ENCODE measurements around the gene TCFL5.

TCFL5 gene

DNA sequence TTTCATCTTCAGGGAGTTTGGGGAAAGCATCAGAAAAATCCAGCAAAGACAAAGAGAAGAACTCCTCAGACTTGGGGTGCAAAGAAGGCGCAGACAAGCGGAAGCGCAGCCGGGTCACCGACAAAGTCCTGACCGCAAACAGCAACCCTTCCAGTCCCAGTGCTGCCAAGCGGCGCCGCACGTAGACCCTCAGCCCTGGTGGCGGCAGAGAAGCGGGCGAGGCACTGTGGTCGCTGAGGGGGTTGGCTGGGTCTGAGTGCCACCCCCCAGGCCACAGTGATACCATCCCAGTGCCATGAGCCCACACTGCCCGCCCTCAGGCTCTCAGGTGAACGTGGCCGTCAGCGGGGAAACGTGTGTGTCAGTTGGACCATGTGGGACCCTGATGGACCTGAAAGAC lies 62.2 kb downstream of the TCFL5 start:
- Histone ChIP-seq H3K9ac (ENCODE audit: low read depth, low read length) (no peak overlapping the region), H3K79me2 (ENCODE audit: insufficient read depth, low read length) (peaks cover 26% of the 10 kb centered on the region), H3K4me1 (ENCODE audit: insufficient read depth, low read length) (peaks cover 40% of the 10 kb centered on the region), H3K36me3 (ENCODE audit: insufficient read depth, low read length) (peaks cover 47% of the 10 kb centered on the region), H3K27me3 (ENCODE audit: insufficient read depth, low read length, poor library complexity) (no peaks in the 10 kb centered on the region), H3K4me2 (ENCODE audit: insufficient read depth, low read length) (no peak overlapping the region), H4K20me1 (ENCODE audit: insufficient read depth, low read length) (peaks cover 30% of the 10 kb centered on the region), H3K9me3 (ENCODE audit: insufficient read depth, low read length, severe bottlenecking) (no peaks in the 10 kb centered on the region), H3K4me3 (ENCODE audit: low read depth in 1 of 2, low read length in 2 of 2) (no peak overlapping the region), H3K27ac (ENCODE audit: low read length) (no peak overlapping the region), H2AFZ (ENCODE audit: low read depth, low read length) (no peak overlapping the region)
- ATAC-seq (ENCODE audit: insufficient read depth, low read depth) = no peak
- no peak for DNase-seq
- TF ChIP-seq, protein P1, sequence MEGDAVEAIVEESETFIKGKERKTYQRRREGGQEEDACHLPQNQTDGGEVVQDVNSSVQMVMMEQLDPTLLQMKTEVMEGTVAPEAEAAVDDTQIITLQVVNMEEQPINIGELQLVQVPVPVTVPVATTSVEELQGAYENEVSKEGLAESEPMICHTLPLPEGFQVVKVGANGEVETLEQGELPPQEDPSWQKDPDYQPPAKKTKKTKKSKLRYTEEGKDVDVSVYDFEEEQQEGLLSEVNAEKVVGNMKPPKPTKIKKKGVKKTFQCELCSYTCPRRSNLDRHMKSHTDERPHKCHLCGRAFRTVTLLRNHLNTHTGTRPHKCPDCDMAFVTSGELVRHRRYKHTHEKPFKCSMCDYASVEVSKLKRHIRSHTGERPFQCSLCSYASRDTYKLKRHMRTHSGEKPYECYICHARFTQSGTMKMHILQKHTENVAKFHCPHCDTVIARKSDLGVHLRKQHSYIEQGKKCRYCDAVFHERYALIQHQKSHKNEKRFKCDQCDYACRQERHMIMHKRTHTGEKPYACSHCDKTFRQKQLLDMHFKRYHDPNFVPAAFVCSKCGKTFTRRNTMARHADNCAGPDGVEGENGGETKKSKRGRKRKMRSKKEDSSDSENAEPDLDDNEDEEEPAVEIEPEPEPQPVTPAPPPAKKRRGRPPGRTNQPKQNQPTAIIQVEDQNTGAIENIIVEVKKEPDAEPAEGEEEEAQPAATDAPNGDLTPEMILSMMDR (IDR thresholded peaks at IDR 0.05; ENCODE audit: borderline replicate concordance, extremely low read depth, low read length, poor library complexity, severe bottlenecking) = no peak
- no peak for TF ChIP-seq EZH2 (IDR thresholded peaks at IDR 0.05; ENCODE audit: borderline replicate concordance, low read depth, low read length, severe bottlenecking)

DNA sequence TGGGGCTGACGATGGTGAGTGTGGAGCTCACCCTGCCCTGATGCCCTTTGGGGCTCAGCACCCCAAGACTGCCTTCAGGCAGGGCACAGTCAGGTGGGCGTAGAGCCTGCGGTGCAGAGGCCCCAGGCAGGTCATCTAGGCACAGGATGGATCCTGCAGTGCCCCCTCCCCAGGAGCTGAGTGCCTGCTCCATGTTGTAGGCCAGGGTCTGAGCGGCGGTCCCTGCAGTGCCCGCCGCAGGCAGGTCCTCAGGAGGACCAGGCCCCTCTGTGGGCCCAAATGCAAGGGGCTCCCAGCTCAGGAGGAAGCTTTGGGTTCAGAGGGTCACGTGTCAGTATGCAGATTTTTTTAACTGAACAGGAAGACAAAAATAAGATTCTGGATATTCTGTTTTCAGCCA lies 62.6 kb downstream of the TCFL5 start:
- no peak for TF ChIP-seq EZH2 (IDR thresholded peaks at IDR 0.05; ENCODE audit: borderline replicate concordance, low read depth, low read length, severe bottlenecking)
- TF ChIP-seq, protein P1 (IDR thresholded peaks at IDR 0.05; ENCODE audit: borderline replicate concordance, extremely low read depth, low read length, poor library complexity, severe bottlenecking) = no peak
- no peaks in the 10 kb centered on the region for H3K27me3 ChIP-seq (ENCODE audit: insufficient read depth, low read length, poor library complexity)
- H3K9ac ChIP-seq (ENCODE audit: low read depth, low read length) = peak overlapping the region; percentile 6; the same call in 1 of the 2 replicates
- H3K4me3 ChIP-seq (ENCODE audit: low read depth in 1 of 2, low read length in 2 of 2) = no peak overlapping the region
- peaks cover 26% of the 10 kb centered on the region for H3K79me2 ChIP-seq (ENCODE audit: insufficient read depth, low read length)
- peaks cover 47% of the 10 kb centered on the region for H3K36me3 ChIP-seq (ENCODE audit: insufficient read depth, low read length)
- 0 out of 2 replicates have a peak overlapping the region, but pooled peaks have one; percentile 85 for H3K4me2 ChIP-seq (ENCODE audit: insufficient read depth, low read length)
- no peaks in the 10 kb centered on the region for H3K9me3 ChIP-seq (ENCODE audit: insufficient read depth, low read length, severe bottlenecking)
- H3K27ac ChIP-seq (ENCODE audit: low read length) = no peak overlapping the region
- H3K4me1 ChIP-seq (ENCODE audit: insufficient read depth, low read length) = peaks cover 38% of the 10 kb centered on the region
- ATAC-seq (ENCODE audit: insufficient read depth, low read depth) = no peak
- DNase-seq = no peak
- H2AFZ ChIP-seq (ENCODE audit: low read depth, low read length) = no peak overlapping the region
- H4K20me1 ChIP-seq (ENCODE audit: insufficient read depth, low read length) = peaks cover 30% of the 10 kb centered on the region

DNA sequence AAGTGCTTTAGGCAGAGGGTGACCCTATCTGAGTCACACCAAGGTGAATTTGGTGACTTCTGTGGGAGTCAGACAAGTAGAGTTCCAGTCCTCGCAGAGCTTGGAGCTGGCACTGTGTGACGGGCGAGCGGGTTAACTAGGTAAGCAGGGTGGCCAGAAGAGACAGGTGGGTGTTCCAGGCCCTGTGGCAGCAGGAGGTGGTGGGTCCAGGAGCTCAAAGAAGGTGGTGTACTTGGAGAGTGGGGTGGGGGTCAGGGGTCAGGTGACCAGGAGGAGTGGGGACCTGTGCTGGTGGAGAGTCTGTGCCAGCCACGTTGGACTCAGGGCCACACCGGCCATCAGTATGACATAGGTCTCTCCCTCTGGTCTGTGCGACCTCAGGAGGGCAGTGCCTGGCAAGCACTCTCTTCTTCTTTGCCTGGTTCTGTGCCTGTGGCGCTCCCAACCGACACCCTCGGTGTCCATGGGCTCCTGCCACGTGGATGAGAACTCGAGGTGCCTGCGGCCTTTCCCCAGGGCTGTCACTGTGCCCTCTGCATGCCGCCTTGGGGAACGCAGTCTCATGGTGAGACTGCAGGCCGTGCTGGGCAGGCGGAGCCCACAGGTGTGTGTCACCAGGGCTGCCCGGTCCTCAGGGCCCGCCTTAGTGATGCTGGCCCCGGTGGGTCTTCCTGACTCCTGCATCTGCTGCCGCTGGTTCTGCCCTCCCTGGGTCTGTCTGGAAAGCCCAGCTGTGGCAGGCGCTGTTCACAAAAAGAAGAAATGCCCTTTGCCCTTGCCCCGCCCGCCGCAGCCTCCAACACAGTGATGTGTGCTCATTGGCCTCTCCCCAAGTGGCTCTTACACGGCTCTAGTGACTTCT lies 63.7 kb downstream of the TCFL5 start:
- no peak overlapping the region for H2AFZ ChIP-seq (ENCODE audit: low read depth, low read length)
- peaks cover 47% of the 10 kb centered on the region for H3K36me3 ChIP-seq (ENCODE audit: insufficient read depth, low read length)
- peak overlapping the region in 1 of 2 experiments; percentile 60; a peak in 1 of 4 replicates for H3K4me3 ChIP-seq (ENCODE audit: low read depth in 1 of 2, low read length in 2 of 2)
- H3K9ac ChIP-seq (ENCODE audit: low read depth, low read length) = peak overlapping the region; percentile 54
- TF ChIP-seq EZH2 (IDR thresholded peaks at IDR 0.05; ENCODE audit: borderline replicate concordance, low read depth, low read length, severe bottlenecking) = no peak
- TF ChIP-seq, protein P1 (IDR thresholded peaks at IDR 0.05; ENCODE audit: borderline replicate concordance, extremely low read depth, low read length, poor library complexity, severe bottlenecking) = no peak
- no peaks in the 10 kb centered on the region for H3K9me3 ChIP-seq (ENCODE audit: insufficient read depth, low read length, severe bottlenecking)
- peaks cover 40% of the 10 kb centered on the region for H3K4me1 ChIP-seq (ENCODE audit: insufficient read depth, low read length)
- DNase-seq (no peak), ATAC-seq (ENCODE audit: insufficient read depth, low read depth) (no peak)
- H3K4me2 ChIP-seq (ENCODE audit: insufficient read depth, low read length) = peak overlapping the region; percentile 85
- peaks cover 30% of the 10 kb centered on the region for H4K20me1 ChIP-seq (ENCODE audit: insufficient read depth, low read length)
- no peaks in the 10 kb centered on the region for H3K27me3 ChIP-seq (ENCODE audit: insufficient read depth, low read length, poor library complexity)
- H3K27ac ChIP-seq (ENCODE audit: low read length) = no peak overlapping the region
- peaks cover 26% of the 10 kb centered on the region for H3K79me2 ChIP-seq (ENCODE audit: insufficient read depth, low read length)

Measured in DND-41 (cell line).